IMR-90 (cell line): ENCODE data around the gene SMARCA2. TPM values are rescaled to one million over a fixed set of nuclear protein-coding genes. Genes with fewer than 3 reads are reported as not detected.

Experiments
- ATAC-seq: fragments of 200-7000 bp; cut with Tn5 transposase; 2 replicates; pipeline ENCODE4 v1.9.1; 2020; ENCODE audit warnings: low read depth, mild to moderate bottlenecking, moderate library complexity
- BruUV-seq: library from RNA; stranded (reverse); fragments of 400-500 nt; replicated peaks from 2 replicates; lab custom pipeline; 2021; lab: Mats Ljungman, UMichigan
- CTCF ChIA-PET: fragments of 300-600 bp; formaldehyde crosslinking; extraction: SDS; loops from one replicate; lab custom pipeline; 2021; ENCODE audit warnings: antibody characterized with exemption; lab: Yijun Ruan, JAX
- POLR2A ChIA-PET: fragments of 300-600 bp; sonication (Branson Sonifier 250); formaldehyde crosslinking; loops from one replicate; lab custom pipeline; 2022; ENCODE audit warnings: antibody characterized with exemption; ENCODE audit not compliant: unreplicated experiment; lab: Charles Lee
- DNase-seq: peaks from one replicate; pipeline ENCODE4 v3.0.0; 2013
- H2AFZ ChIP-seq: replicated peaks from 2 replicates; pipeline ENCODE3; 2013; ENCODE audit warnings: low read length, mild to moderate bottlenecking; ENCODE audit not compliant: poor library complexity
- H2AK5ac ChIP-seq: 2 replicates; pipeline ENCODE4 v1.6.1; 2013; ENCODE audit warnings: low read depth, low read length, inconsistent platforms
- H2AK9ac ChIP-seq: replicated peaks from 2 replicates; pipeline ENCODE3; 2013; ENCODE audit warnings: mild to moderate bottlenecking, low read depth, low read length, moderate library complexity; ENCODE audit not compliant: poor library complexity
- H2BK120ac ChIP-seq: 2 replicates; pipeline ENCODE4 v1.6.1; 2013; ENCODE audit warnings: low read depth, low read length, inconsistent platforms
- H2BK15ac ChIP-seq: 3 replicates; pipeline ENCODE4 v1.6.1; 2013; ENCODE audit warnings: low read depth, low read length, inconsistent platforms
- H2BK20ac ChIP-seq: 2 replicates; pipeline ENCODE4 v1.6.1; 2013; ENCODE audit warnings: low read depth, mild to moderate bottlenecking, inconsistent platforms, low read length, moderate library complexity
- H2BK5ac ChIP-seq: 2 replicates; pipeline ENCODE4 v1.6.1; 2013; ENCODE audit warnings: mild to moderate bottlenecking, low read depth, low read length, inconsistent platforms; ENCODE audit not compliant: poor library complexity, severe bottlenecking
- H3K14ac ChIP-seq: replicated peaks from 2 replicates; pipeline ENCODE4 v1.6.1; 2013; ENCODE audit warnings: low read depth, low read length, inconsistent platforms
- H3K18ac ChIP-seq: 2 replicates; pipeline ENCODE4 v1.6.1; 2013; ENCODE audit warnings: low read depth, low read length, control low read depth
- H3K23ac ChIP-seq: 2 replicates; pipeline ENCODE4 v1.6.1; 2013; ENCODE audit warnings: low read depth, low read length, inconsistent platforms
- H3K27ac ChIP-seq: 2 replicates; pipeline ENCODE4 v1.5.1; 2013; ENCODE audit warnings: mild to moderate bottlenecking, control low read depth, low read length; ENCODE audit not compliant: insufficient read depth
- H3K27me3 ChIP-seq: 2 replicates; pipeline ENCODE4 v1.6.1; 2013; ENCODE audit warnings: low read length; ENCODE audit not compliant: control insufficient read depth, insufficient read depth
- H3K36me3 ChIP-seq: 2 replicates; pipeline ENCODE4 v1.6.1; 2013; ENCODE audit warnings: low read length, mixed read lengths; ENCODE audit not compliant: control insufficient read depth, insufficient read depth
- H3K4ac ChIP-seq: 2 replicates; pipeline ENCODE4 v1.6.1; 2013; ENCODE audit warnings: low read depth, low read length, inconsistent platforms
- H3K4me1 ChIP-seq: 2 replicates; pipeline ENCODE4 v1.6.1; 2013; ENCODE audit warnings: low read length, mixed read lengths; ENCODE audit not compliant: control insufficient read depth, insufficient read depth
- H3K4me2 ChIP-seq: 2 replicates; pipeline ENCODE4 v1.6.1; 2013; ENCODE audit warnings: low read depth, mild to moderate bottlenecking, control low read depth, low read length, moderate library complexity
- H3K4me3 ChIP-seq: 2 replicates; pipeline ENCODE4 v1.5.1; 2013; ENCODE audit warnings: low read depth, mild to moderate bottlenecking, control low read depth, low read length, moderate library complexity; ENCODE audit not compliant: insufficient read depth
- H3K56ac ChIP-seq: 2 replicates; pipeline ENCODE4 v1.6.1; 2013; ENCODE audit warnings: low read length, inconsistent platforms; ENCODE audit not compliant: insufficient read depth; ENCODE audit errors: extremely low read depth
- H3K79me1 ChIP-seq, 2 experiments: 2 replicates each; pipeline ENCODE4 v1.6.1; 2013; ENCODE audit warnings: low read length in 2 of 2, inconsistent platforms in 1 of 2, low read depth in 1 of 2
- H3K9ac ChIP-seq: 2 replicates; pipeline ENCODE4 v1.6.1; 2013; ENCODE audit warnings: low read depth, low read length, control low read depth
- H3K9me1 ChIP-seq: 2 replicates; pipeline ENCODE4 v1.6.1; 2013; ENCODE audit warnings: low read length, inconsistent platforms; ENCODE audit not compliant: insufficient read depth
- H3K9me3 ChIP-seq: 2 replicates; pipeline ENCODE4 v1.6.1; 2013; ENCODE audit warnings: low read length; ENCODE audit not compliant: control insufficient read depth, insufficient read depth
- H4K20me1 ChIP-seq: 2 replicates; pipeline ENCODE4 v1.6.1; 2013; ENCODE audit warnings: low read length, inconsistent platforms; ENCODE audit not compliant: insufficient read depth
- H4K5ac ChIP-seq: 2 replicates; pipeline ENCODE4 v1.6.1; 2013; ENCODE audit warnings: mild to moderate bottlenecking, low read depth, low read length, control low read depth
- H4K8ac ChIP-seq, 2 experiments: 2 replicates each; pipeline ENCODE4 v1.6.1; 2013; ENCODE audit warnings: low read depth in 2 of 2, low read length in 2 of 2, control low read depth in 1 of 2, inconsistent platforms in 1 of 2
- H4K91ac ChIP-seq: 2 replicates; pipeline ENCODE4 v1.6.1; 2013; ENCODE audit warnings: low read depth, low read length, inconsistent platforms; ENCODE audit not compliant: insufficient read depth
- CHD1 ChIP-seq: IDR thresholded peaks from 2 replicates; pipeline ENCODE4 v1.6.1; 2012; ENCODE audit warnings: low read depth, low read length, improper control_type of control experiment
- FOS ChIP-seq: fragments of 150-350 bp; IDR thresholded peaks from 2 replicates; pipeline ENCODE4 v1.6.1; 2016; ENCODE audit warnings: low read depth, low read length
- MAFK ChIP-seq: IDR thresholded peaks from 2 replicates; pipeline ENCODE4 v1.6.1; 2012; ENCODE audit warnings: low read depth, low read length, improper control_type of control experiment
- MAZ ChIP-seq: IDR thresholded peaks from 2 replicates; pipeline ENCODE4 v1.6.1; 2012; ENCODE audit warnings: low read depth, mild to moderate bottlenecking, low read length, improper control_type of control experiment, moderate library complexity, borderline replicate concordance
- MXI1 ChIP-seq: IDR thresholded peaks from 2 replicates; pipeline ENCODE4 v1.6.1; 2012; ENCODE audit warnings: low read depth, mild to moderate bottlenecking, low read length, moderate library complexity, borderline replicate concordance
- POLR2A ChIP-seq: IDR thresholded peaks from 2 replicates; pipeline ENCODE4 v1.6.1; 2012; ENCODE audit warnings: mild to moderate bottlenecking, low read depth, low read length
- RAD21 ChIP-seq: IDR thresholded peaks from 2 replicates; pipeline ENCODE4 v1.6.1; 2012; ENCODE audit warnings: low read length, improper control_type of control experiment
- RCOR1 ChIP-seq: IDR thresholded peaks from 2 replicates; pipeline ENCODE4 v1.6.1; 2012; ENCODE audit warnings: mild to moderate bottlenecking, low read length, improper control_type of control experiment; ENCODE audit not compliant: insufficient replicate concordance
- SMC3 ChIP-seq: fragments of 150-350 bp; IDR thresholded peaks from 2 replicates; pipeline ENCODE4 v1.6.1; 2016; ENCODE audit warnings: low read depth, mild to moderate bottlenecking, antibody characterized with exemption, low read length, moderate library complexity
- WGBS, 2 experiments: methylation state at CpG; one replicate each; pipeline versions ENCODE4 v1.1.5 to v1.1.7; 2013; ENCODE audit warnings: missing lambda C conversion rate in 2 of 2; ENCODE audit not compliant: insufficient read length in 1 of 2; ENCODE audit errors: extremely low coverage in 2 of 2; 5-methylcytosine and 5-hydroxymethylcytosine counted together
- dilution Hi-C: fragments of 300-500 bp; cut with HindIII; formaldehyde crosslinking; loops from one replicate; pipeline ENCODE4 v1.14.3; 2018; ENCODE audit warnings: low sequenced_read_pairs; ENCODE audit not compliant: unreplicated experiment
- in situ Hi-C: fragments of 300-500 bp; cut with MboI; formaldehyde crosslinking; loops from 3 replicates; pipeline ENCODE4 v1.14.3; 2019; ENCODE audit warnings: low sequenced_read_pairs, inconsistent platforms, mixed read lengths
- intact Hi-C: fragments of 100-400 bp; cut with micrococcal nuclease; formaldehyde crosslinking; loops from 2 replicates; pipeline ENCODE4 v1.10.0; 2022
- polyA plus RNA-seq, 3 experiments: library from polyadenylated mRNA; depleted of rRNA; stranded (reverse); fragments of >200 nt; gene quantifications; 2 replicates each; pipeline ENCODE4 v1.2.3, GENCODE V29; 2012; ENCODE audit warnings: low replicate concordance in 1 of 3
- total RNA-seq: library from RNA; depleted of rRNA; stranded (reverse); fragments of >200 nt; gene quantifications from 2 replicates; pipeline ENCODE4 v1.2.3, GENCODE V29; 2012
- TF ChIP-seq, protein P1 (sequence below): fragments of 150-350 bp; IDR thresholded peaks from 2 replicates; pipeline ENCODE4 v1.6.1; 2016; ENCODE audit warnings: low read depth, mild to moderate bottlenecking, low read length, moderate library complexity, borderline replicate concordance
- TF ChIP-seq, protein P2 (sequence below): conservative IDR thresholded peaks from 2 replicates; pipeline ENCODE4 v1.5.1; 2012; ENCODE audit warnings: mild to moderate bottlenecking, low read depth, low read length, improper control_type of control experiment

Gene SMARCA2
- total and polyA plus RNA-seq, 2 of the 4 experiments (the other 2 are of a cell fraction), result 25.3 to 26.7 TPM

DNA sequence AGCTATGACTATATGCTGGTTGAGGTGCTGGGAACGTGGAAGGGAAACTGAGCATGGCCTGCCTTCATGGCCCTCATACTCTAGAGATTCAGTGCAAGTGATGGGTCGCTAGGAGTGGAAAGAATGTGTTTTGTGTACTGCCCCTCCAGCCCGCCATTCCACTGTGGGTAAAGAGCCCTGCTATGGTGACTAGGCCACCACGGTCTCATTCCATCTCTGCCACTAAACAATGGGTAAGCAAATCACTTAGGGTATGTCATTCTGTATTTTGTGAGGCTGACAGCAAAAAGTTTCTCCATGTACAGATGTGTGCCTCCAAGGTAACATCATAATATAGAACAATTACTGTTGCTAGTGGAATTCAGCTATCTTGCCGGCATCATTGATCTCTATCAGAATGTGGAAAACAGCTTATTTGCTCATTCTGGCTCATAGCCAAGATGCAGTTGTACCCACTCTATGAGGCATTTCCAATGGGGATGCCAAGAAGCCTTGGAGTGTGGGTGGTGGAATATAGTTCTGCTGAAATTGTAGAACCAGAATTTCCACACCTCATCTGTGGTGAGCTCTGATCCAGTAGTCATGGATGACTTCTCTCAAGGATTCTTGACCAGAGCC, 12.5 kb downstream of the SMARCA2 start:
- Histone ChIP-seq H3K9me3 (no peaks in the 10 kb centered on the region), H3K9me1 (0 out of 2 replicates have a peak, but pooled peaks cover 5% of the 10 kb centered on the region), H3K79me1 (peaks cover 37 to 41% of the 10 kb centered on the region in 2 experiments), H3K18ac (no peak overlapping the region), H3K36me3 (0 out of 2 replicates have a peak, but pooled peaks cover 1% of the 10 kb centered on the region), H4K5ac (no peak overlapping the region), H3K9ac (no peak overlapping the region), H3K27me3 (no peaks in the 10 kb centered on the region), H2AK5ac (no peak overlapping the region), H2BK5ac (no peak overlapping the region), H4K91ac (no peak overlapping the region), H2BK20ac (no peak overlapping the region), H3K4me3 (no peak overlapping the region), H4K8ac (no peak overlapping the region), H3K14ac (no peak overlapping the region), H3K23ac (no peak overlapping the region), H4K20me1 (0 out of 2 replicates have a peak, but pooled peaks cover 5% of the 10 kb centered on the region), H2AK9ac (no peak overlapping the region), H2BK15ac (no peak overlapping the region), H2AFZ (no peak overlapping the region), H3K4me1 (peaks cover 5% of the 10 kb centered on the region), H3K56ac (no peak overlapping the region), H2BK120ac (no peak overlapping the region), H3K27ac (no peak overlapping the region), H3K4me2 (no peak overlapping the region), H3K4ac (no peak overlapping the region)
- TF ChIP-seq MXI1, result no peak
- no peak for TF ChIP-seq RAD21
- TF ChIP-seq, protein P1, sequence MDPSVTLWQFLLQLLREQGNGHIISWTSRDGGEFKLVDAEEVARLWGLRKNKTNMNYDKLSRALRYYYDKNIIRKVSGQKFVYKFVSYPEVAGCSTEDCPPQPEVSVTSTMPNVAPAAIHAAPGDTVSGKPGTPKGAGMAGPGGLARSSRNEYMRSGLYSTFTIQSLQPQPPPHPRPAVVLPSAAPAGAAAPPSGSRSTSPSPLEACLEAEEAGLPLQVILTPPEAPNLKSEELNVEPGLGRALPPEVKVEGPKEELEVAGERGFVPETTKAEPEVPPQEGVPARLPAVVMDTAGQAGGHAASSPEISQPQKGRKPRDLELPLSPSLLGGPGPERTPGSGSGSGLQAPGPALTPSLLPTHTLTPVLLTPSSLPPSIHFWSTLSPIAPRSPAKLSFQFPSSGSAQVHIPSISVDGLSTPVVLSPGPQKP, result no peak
- no peak for TF ChIP-seq FOS
- TF ChIP-seq POLR2A, result no peak
- no peak for TF ChIP-seq MAFK
- TF ChIP-seq SMC3, result no peak
- no peak for TF ChIP-seq MAZ
- no peak for TF ChIP-seq RCOR1
- TF ChIP-seq CHD1, result no peak
- TF ChIP-seq, protein P2, sequence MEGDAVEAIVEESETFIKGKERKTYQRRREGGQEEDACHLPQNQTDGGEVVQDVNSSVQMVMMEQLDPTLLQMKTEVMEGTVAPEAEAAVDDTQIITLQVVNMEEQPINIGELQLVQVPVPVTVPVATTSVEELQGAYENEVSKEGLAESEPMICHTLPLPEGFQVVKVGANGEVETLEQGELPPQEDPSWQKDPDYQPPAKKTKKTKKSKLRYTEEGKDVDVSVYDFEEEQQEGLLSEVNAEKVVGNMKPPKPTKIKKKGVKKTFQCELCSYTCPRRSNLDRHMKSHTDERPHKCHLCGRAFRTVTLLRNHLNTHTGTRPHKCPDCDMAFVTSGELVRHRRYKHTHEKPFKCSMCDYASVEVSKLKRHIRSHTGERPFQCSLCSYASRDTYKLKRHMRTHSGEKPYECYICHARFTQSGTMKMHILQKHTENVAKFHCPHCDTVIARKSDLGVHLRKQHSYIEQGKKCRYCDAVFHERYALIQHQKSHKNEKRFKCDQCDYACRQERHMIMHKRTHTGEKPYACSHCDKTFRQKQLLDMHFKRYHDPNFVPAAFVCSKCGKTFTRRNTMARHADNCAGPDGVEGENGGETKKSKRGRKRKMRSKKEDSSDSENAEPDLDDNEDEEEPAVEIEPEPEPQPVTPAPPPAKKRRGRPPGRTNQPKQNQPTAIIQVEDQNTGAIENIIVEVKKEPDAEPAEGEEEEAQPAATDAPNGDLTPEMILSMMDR, result no peak
- ATAC-seq (no peak), DNase-seq (no peak)
- ChIA-PET POLR2A (no interaction called here), CTCF (no interaction called here)
- in situ Hi-C loops (no loop called here), intact Hi-C loops (no loop called here), dilution Hi-C loops (no loop called here)
- no TSS peak for BruUV-seq
- no CpG with 5 or more reads among the region's 5 CpGs for WGBS, 2 experiments
